Thyroid gland (tissue), 4 donors: ENCODE results near the gene NEURL1. TPM values are rescaled to one million over a fixed set of nuclear protein-coding genes. Genes with fewer than 3 reads are reported as not detected.
"Not testable (repeated sequence)": the region's sequence is repeated elsewhere in the genome, so short reads cannot be mapped to it uniquely, and the experiment has no call there.

Experiments
- DNase-seq, 2 donors: peaks; one replicate each; pipeline ENCODE4 v3.0.0-alpha.2; 2019
- H3K27ac ChIP-seq, 3 donors: fragments of 200-600 bp; sonication (generic); 1 replicate in 2 of 3; 2 replicates in 1 of 3; pipeline ENCODE4 v1.5.1; 2016 to 2019; ENCODE audit warnings: mild to moderate bottlenecking in 1 of 3, moderate library complexity in 1 of 3
- H3K27me3 ChIP-seq: fragments of 200-600 bp; sonication (generic); one replicate; pipeline ENCODE4 v1.5.1; 2019
- H3K36me3 ChIP-seq, 2 donors: fragments of 200-600 bp; sonication (generic); one replicate each; pipeline ENCODE4 v1.5.1; 2016 to 2019
- H3K4me1 ChIP-seq, 2 donors: fragments of 200-600 bp; sonication (generic); one replicate each; pipeline ENCODE4 v1.5.1; 2017 to 2019
- H3K4me3 ChIP-seq, 3 donors: fragments of 200-600 bp; sonication (generic); replicated peaks in 1 of 3; 1 replicate in 2 of 3; 2 replicates in 1 of 3; pipeline ENCODE4 v1.5.1; 2016; ENCODE audit warnings: mild to moderate bottlenecking in 1 of 3
- H3K9me3 ChIP-seq: fragments of 200-600 bp; sonication (generic); one replicate; pipeline ENCODE4 v1.5.1; 2017
- POLR2A ChIP-seq, 2 donors: fragments of 450-650 bp; IDR thresholded peaks; one replicate each; pipeline ENCODE4 v1.6.1; 2017; ENCODE audit warnings: antibody characterized with exemption in 2 of 2, mild to moderate bottlenecking in 2 of 2, moderate library complexity in 1 of 2
- WGBS, 2 donors: methylation state at CpG; one replicate each; pipeline ENCODE4 v1.1.5; 2017; 5-methylcytosine and 5-hydroxymethylcytosine counted together
- intact Hi-C: fragments of 100-400 bp; cut with DNase I; formaldehyde crosslinking; loops from one replicate; pipeline ENCODE4 v1.15.1; 2023
- total RNA-seq, 4 donors: library from RNA; depleted of rRNA; stranded (reverse); fragments of >200 nt; gene quantifications; one replicate each; pipeline ENCODE4 v1.2.3, GENCODE V29; 2016
- TF ChIP-seq, protein P1 (sequence below), 6 experiments: fragments of 200-600 bp in 3 of 6; fragments of 450-650 bp in 3 of 6; sonication (generic) in 3 of 6; IDR thresholded peaks; one replicate each; pipeline ENCODE4 v1.5.1; 2016 to 2019; ENCODE audit warnings: antibody characterized with exemption in 6 of 6, mild to moderate bottlenecking in 2 of 6, inconsistent platforms in 1 of 6, moderate library complexity in 1 of 6

Gene NEURL1
- total RNA-seq, 4 donors from 2014 or later = 1.1 TPM; not detected in 3

DNA sequence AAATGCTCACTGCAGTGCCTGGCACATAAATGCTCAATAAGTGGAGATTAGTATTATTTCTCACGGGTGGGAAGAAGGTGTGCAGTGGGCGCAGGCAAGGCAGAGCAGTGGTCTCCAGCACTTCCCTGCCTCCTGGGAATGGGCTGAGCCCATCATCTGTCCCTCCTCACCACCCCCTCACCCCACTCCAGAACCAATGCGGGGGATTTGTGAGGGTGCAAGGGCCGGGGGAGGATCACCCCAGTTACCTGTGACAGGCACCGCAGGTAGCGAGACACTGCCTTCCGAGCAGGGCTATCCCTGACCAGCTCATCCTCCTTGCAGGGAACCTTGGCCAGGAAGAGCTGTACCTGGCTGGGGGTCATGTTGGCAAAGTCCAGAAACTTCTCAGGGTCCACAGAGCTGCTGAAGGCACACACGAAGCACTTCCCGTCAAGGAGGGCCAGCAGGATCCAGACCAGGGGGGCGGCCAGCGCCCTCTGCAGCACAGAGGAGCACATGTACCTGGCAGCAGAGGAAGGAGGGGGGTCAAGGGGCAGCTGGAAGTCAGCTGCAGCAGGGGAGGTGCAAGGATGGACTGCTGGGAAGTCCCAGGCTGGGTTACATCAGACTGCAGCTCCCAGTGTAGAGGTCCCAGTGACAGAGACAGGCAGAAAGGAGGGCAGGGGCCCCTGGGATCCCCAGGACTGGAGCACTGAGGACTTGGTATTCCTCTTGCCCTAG, 17.3 kb upstream of the NEURL1 start:
- intact Hi-C loops = no loop called here
- WGBS, 2 donors = 63% methylated on average over 8 to 9 of the region's 11 CpGs

DNA sequence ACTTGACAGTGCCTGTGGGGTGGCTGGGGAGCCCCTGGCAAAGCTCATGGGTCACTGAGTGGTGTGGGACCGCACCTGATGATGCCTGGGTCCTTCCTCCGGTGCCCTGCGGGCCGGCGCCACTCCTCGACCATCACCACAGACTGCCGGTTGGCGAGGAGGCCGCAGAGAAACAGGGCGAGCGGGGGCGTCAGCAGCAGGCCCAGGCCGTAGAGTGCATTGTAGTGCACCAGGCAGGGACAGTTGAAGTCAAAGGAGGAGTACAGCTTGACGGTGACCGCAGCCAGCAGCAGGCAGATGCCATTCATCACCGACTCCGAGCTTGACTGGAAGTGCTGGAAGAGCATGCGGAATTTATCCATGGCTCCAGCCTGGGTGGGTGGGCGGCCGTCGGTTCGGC, 14.8 kb upstream of the NEURL1 start:
- Histone ChIP-seq H3K9me3 (no peaks in the 10 kb centered on the region), H3K27ac (no peak overlapping the region), H3K4me1 (peaks cover 0 to 4% of the 10 kb centered on the region in 2 donors), H3K27me3 (no peaks in the 10 kb centered on the region), H3K4me3 (no peak overlapping the region), H3K36me3 (no peaks in the 10 kb centered on the region)
- intact Hi-C loops = no loop called here
- 94 to 96% methylated on average over 13 to 20 of the region's 22 CpGs for WGBS, 2 donors
- no peak for DNase-seq
- TF ChIP-seq, protein P1, sequence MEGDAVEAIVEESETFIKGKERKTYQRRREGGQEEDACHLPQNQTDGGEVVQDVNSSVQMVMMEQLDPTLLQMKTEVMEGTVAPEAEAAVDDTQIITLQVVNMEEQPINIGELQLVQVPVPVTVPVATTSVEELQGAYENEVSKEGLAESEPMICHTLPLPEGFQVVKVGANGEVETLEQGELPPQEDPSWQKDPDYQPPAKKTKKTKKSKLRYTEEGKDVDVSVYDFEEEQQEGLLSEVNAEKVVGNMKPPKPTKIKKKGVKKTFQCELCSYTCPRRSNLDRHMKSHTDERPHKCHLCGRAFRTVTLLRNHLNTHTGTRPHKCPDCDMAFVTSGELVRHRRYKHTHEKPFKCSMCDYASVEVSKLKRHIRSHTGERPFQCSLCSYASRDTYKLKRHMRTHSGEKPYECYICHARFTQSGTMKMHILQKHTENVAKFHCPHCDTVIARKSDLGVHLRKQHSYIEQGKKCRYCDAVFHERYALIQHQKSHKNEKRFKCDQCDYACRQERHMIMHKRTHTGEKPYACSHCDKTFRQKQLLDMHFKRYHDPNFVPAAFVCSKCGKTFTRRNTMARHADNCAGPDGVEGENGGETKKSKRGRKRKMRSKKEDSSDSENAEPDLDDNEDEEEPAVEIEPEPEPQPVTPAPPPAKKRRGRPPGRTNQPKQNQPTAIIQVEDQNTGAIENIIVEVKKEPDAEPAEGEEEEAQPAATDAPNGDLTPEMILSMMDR (IDR thresholded peaks at IDR 0.05) = no peak
- no peak for TF ChIP-seq POLR2A (IDR thresholded peaks at IDR 0.05)

More for the DNA sequence above, 17.3 kb upstream of the NEURL1 start:
- no peaks in the 10 kb centered on the region for H3K9me3 ChIP-seq
- H3K4me3 ChIP-seq = no peak overlapping the region
- no peaks in the 10 kb centered on the region for H3K27me3 ChIP-seq
- peaks cover 0 to 4% of the 10 kb centered on the region in 2 donors for H3K4me1 ChIP-seq
- H3K36me3 ChIP-seq = no peaks in the 10 kb centered on the region
- DNase-seq = no peak
- TF ChIP-seq, protein P1 (IDR thresholded peaks at IDR 0.05) = no peak
- no peak for TF ChIP-seq POLR2A (IDR thresholded peaks at IDR 0.05)
- no peak overlapping the region for H3K27ac ChIP-seq

DNA sequence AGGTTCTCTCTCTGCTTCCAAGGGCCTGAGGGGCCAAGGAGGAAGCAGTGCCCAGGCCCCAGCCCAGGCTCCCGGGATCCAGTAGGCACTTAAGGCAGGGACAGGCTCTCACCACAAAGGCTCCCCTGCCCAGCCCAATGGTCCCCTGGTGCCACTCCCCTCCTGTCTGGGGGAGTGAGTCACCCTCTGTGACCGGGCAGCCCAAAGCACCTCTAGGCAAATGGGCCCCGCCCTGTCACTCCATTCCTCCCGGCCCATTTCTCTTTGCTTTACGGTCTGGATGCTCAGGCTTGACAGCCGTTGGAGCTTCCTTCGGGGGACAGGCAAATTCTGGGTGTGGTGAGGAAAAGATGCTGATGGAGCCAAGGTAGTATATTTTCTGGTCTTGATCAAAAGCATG, 14.4 kb upstream of the NEURL1 start, which contains the start of gene CALHM3:
Gene CALHM3, minus strand, starts transcription at position 106 of the 400 bp plus-strand sequence. CDS start 208 bp downstream, outside the sequence.
- Histone ChIP-seq H3K4me1 (peaks cover 0 to 4% of the 10 kb centered on the region in 2 donors), H3K27ac (no peak within 1 kb of the TSS), H3K36me3 (no peaks in the 10 kb centered on the region), H3K4me3 (no peak within 1 kb of the TSS), H3K27me3 (no peaks in the 10 kb centered on the region), H3K9me3 (no peaks in the 10 kb centered on the region)
- intact Hi-C loops = no loop called here
- TF ChIP-seq, protein P1 (IDR thresholded peaks at IDR 0.05) = no peak
- TF ChIP-seq POLR2A (IDR thresholded peaks at IDR 0.05) = no peak
- WGBS, 2 donors = 74 to 89% methylated on average over 6 of the region's 7 CpGs
- no peak for DNase-seq

- H3K9me3 ChIP-seq = no peaks in the 10 kb centered on the region
- H3K36me3 ChIP-seq = no peaks in the 10 kb centered on the region
- DNase-seq = no peak
- intact Hi-C loops = no loop called here
- H3K4me3 ChIP-seq = no peak overlapping the region
- WGBS, 2 donors = 74 to 79% methylated on average over 5 of the region's 5 CpGs
- no peaks in the 10 kb centered on the region for H3K27me3 ChIP-seq
- no peak overlapping the region for H3K27ac ChIP-seq
- H3K4me1 ChIP-seq = peaks cover 0 to 4% of the 10 kb centered on the region in 2 donors
- no peak for TF ChIP-seq POLR2A (IDR thresholded peaks at IDR 0.05)
Measured at GRCh38 chr10:103480521-103480920, 13.0 kb upstream of the NEURL1 start.

DNA sequence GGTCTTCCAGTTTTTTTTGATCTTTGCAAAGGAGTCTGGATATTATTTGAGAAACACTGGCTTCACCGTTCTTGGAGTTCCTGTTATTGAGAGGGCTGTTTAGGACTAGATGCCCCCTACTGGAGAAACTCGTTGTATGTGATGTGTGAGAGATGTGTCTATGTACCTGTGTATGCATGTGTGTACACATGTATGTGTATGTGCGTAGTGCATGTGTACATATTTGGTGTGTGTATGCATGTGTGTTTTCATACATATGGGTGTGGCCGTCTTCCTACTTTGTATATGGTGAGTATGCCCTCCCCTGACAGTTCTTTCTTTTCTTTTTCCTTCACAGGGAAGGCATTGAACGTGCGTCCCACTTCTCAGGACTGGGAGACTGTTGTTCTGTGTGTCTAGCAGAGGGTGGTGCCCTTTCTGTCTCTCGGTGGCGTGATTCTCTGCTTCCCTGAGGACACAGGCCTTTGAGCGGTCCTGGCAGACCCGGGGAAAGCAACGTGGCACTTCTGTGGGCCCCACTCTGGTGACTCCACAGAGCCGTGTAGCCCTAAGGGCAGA, 11.5 kb upstream of the NEURL1 start:
- H3K36me3 ChIP-seq = no peaks in the 10 kb centered on the region
- WGBS, 2 donors = 60 to 62% methylated on average over 12 of the region's 12 CpGs
- H3K4me3 ChIP-seq = no peak overlapping the region
- peaks cover 0 to 4% of the 10 kb centered on the region in 2 donors for H3K4me1 ChIP-seq
- H3K27ac ChIP-seq = no peak overlapping the region
- no peak for DNase-seq
- intact Hi-C loops = no loop called here
- no peak for TF ChIP-seq POLR2A (IDR thresholded peaks at IDR 0.05)
- TF ChIP-seq, protein P1 (IDR thresholded peaks at IDR 0.05) = peak in 5 of 6 experiments; percentile 22 to 53 (median 45)
- no peaks in the 10 kb centered on the region for H3K9me3 ChIP-seq
- no peaks in the 10 kb centered on the region for H3K27me3 ChIP-seq

DNA sequence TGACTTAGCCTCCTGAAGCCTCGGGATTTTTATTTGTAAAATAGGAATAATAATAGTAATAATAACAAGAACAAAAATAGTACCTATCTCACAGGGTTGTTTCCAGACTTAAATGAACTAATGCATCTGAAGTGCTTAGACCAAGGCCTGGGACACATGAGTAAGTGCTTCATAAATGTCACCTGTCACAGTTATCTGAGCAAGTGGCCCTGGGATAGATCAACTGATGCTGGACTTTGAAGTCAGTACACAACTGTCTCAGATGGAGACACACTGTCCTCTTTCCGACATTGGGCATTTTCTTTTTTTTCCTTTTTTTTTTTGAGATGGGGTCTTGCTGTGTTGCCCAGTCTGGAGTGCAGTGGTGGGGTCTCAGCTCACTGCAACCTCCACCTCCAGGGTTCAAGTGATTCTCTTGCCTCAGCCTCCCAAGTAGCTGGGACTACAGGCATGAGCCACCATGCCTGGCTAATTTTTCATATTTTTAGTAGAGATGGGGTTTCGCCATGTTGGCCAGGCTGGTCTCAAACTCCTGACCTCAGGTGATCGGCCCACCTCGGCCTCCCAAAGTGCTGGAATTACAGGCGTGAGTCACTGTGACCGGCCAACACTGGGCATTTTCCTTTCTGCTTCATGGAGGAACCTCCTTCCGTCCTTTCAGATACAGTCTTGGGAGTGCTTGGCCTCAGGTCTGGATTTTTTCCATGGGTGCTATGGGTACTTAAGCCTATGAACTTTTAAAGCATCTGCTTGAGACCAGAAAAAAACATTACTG, 6.7 kb upstream of the NEURL1 start:
- intact Hi-C loops, H3K27ac ChIP-seq: not testable (repeated sequence)

More for the DNA sequence above, 6.7 kb upstream of the NEURL1 start:
- H3K36me3 ChIP-seq, H3K27me3 ChIP-seq, DNase-seq, H3K9me3 ChIP-seq, H3K4me3 ChIP-seq, H3K4me1 ChIP-seq: not testable (repeated sequence)
- 85 to 96% methylated on average over 7 to 8 of the region's 8 CpGs for WGBS, 2 donors
